ENCODE measurements around the gene ZNF827.

ZNF827 gene

GRCh38 chr4:145732001-145732815, 206.4 kb downstream of the ZNF827 start:
- peak overlapping the region; percentile 76 for H3K27ac ChIP-seq
- no peak for TF ChIP-seq CTCF (conservative IDR thresholded peaks at IDR 0.05)

GRCh38 chr4:145731028-145731427, 207.6 kb downstream of the ZNF827 start:
- peak overlapping the region; percentile 76 for H3K27ac ChIP-seq
- no peak for TF ChIP-seq CTCF (conservative IDR thresholded peaks at IDR 0.05)

- TF ChIP-seq CTCF (conservative IDR thresholded peaks at IDR 0.05): no peak
- peak overlapping the region; percentile 76 for H3K27ac ChIP-seq
These were observed 208.6 kb downstream of the ZNF827 start for GRCh38 chr4:145730026-145730425.

- H3K27ac ChIP-seq: no peak overlapping the region
- TF ChIP-seq CTCF (conservative IDR thresholded peaks at IDR 0.05): 0 out of 2 replicates have a peak, but pooled peaks have one; percentile 30
These were observed 215.3 kb downstream of the ZNF827 start for GRCh38 chr4:145723336-145723735.

- TF ChIP-seq CTCF (conservative IDR thresholded peaks at IDR 0.05): no peak
- no peak overlapping the region for H3K27ac ChIP-seq
These were observed 216.1 kb downstream of the ZNF827 start for GRCh38 chr4:145722561-145722960.

GRCh38 chr4:145720656-145721055, 218.0 kb downstream of the ZNF827 start:
- no peak overlapping the region; the same call in 1 of the 2 replicates for H3K27ac ChIP-seq
- TF ChIP-seq CTCF (conservative IDR thresholded peaks at IDR 0.05): no peak

GRCh38 chr4:145719752-145720624, 218.6 kb downstream of the ZNF827 start:
- TF ChIP-seq CTCF (conservative IDR thresholded peaks at IDR 0.05): no peak

More at GRCh38 chr4:145719752-145720624, 218.6 kb downstream of the ZNF827 start:
- H3K27ac ChIP-seq: no peak overlapping the region

All from VCaP (cell line).